HAP-1 (cell line): ENCODE results near the gene PEAR1.
"Not testable (repeated sequence)": the region's sequence is repeated elsewhere in the genome, so short reads cannot be mapped to it uniquely, and the experiment has no call there.

ENCODE experiments used
- DNase-seq, 2 experiments: peaks; one replicate each; pipeline ENCODE4 v3.0.0-alpha.2; 2016 to 2020; ENCODE audit warnings: low spot score in 2 of 2
- H3K27me3 ChIP-seq: fragments of 250-450 bp; sonication (Bioruptor Pico); 2 replicates; pipeline ENCODE4 v1.5.1; 2020; ENCODE audit warnings: low read depth, mild to moderate bottlenecking, moderate library complexity
- H3K36me3 ChIP-seq: fragments of 250-450 bp; sonication (Bioruptor Pico); replicated peaks from 2 replicates; pipeline ENCODE4 v1.5.1; 2020; ENCODE audit warnings: mild to moderate bottlenecking
- H3K4me1 ChIP-seq: fragments of 250-450 bp; sonication (Bioruptor Pico); 2 replicates; pipeline ENCODE4 v1.5.1; 2020; ENCODE audit warnings: mild to moderate bottlenecking
- H3K4me3 ChIP-seq: fragments of 250-450 bp; sonication (Bioruptor Pico); 2 replicates; pipeline ENCODE4 v1.5.1; 2020; ENCODE audit warnings: mild to moderate bottlenecking, moderate library complexity
- H3K9me3 ChIP-seq: fragments of 250-450 bp; sonication (Bioruptor Pico); 2 replicates; pipeline ENCODE4 v1.5.1; 2020; ENCODE audit warnings: mild to moderate bottlenecking, moderate library complexity
- in situ Hi-C: fragments of 300-500 bp; cut with MboI; formaldehyde crosslinking; loops from 3 replicates; pipeline ENCODE4 v1.14.3; 2020; ENCODE audit warnings: low sequenced_read_pairs, inconsistent platforms, mixed read lengths

The PEAR1 gene

GRCh38 chr1:156914440-156914856 is 20.9 kb downstream of the PEAR1 start:
- H3K36me3 ChIP-seq, result no peaks in the 10 kb centered on the region
- DNase-seq, result no peak
- in situ Hi-C loops, result no loop called here
- peaks cover 3% of the 10 kb centered on the region; the same call in 1 of the 2 replicates for H3K9me3 ChIP-seq
- H3K4me3 ChIP-seq, result no peak overlapping the region
- no peaks in the 10 kb centered on the region for H3K4me1 ChIP-seq
- no peaks in the 10 kb centered on the region for H3K27me3 ChIP-seq

GRCh38 chr1:156920233-156921052 is 26.9 kb downstream of the PEAR1 start, which contains the start of gene LRRC71:
LRRC71 (plus strand) TSS chr1:156920632; CDS start chr1:156920804, 172 bp downstream.
- peak; percentile 74 to 92 for DNase-seq
- peaks cover 3% of the 10 kb centered on the region; the same call in 1 of the 2 replicates for H3K9me3 ChIP-seq
- no peaks in the 10 kb centered on the region for H3K36me3 ChIP-seq
- in situ Hi-C loops, result no loop called here
- no peaks in the 10 kb centered on the region for H3K4me1 ChIP-seq
- no peak within 1 kb of the TSS for H3K4me3 ChIP-seq
- H3K27me3 ChIP-seq, result peaks cover 35% of the 10 kb centered on the region

GRCh38 chr1:156921053-156921529 is 27.6 kb downstream of the PEAR1 start:
- Histone ChIP-seq H3K9me3 (peaks cover 3% of the 10 kb centered on the region; the same call in 1 of the 2 replicates), H3K4me1 (no peaks in the 10 kb centered on the region), H3K36me3 (no peaks in the 10 kb centered on the region), H3K4me3 (no peak overlapping the region), H3K27me3 (peaks cover 37% of the 10 kb centered on the region)
- no peak for DNase-seq
- in situ Hi-C loops, result no loop called here

GRCh38 chr1:156922986-156923669 is 29.6 kb downstream of the PEAR1 start:
- no peak for DNase-seq

GRCh38 chr1:156923670-156924477 is 30.4 kb downstream of the PEAR1 start:
- DNase-seq, result peak in 1 of 2 experiments; percentile 25
- H3K4me3 ChIP-seq, result no peak overlapping the region
- H3K36me3 ChIP-seq, result no peaks in the 10 kb centered on the region
- H3K4me1 ChIP-seq, result no peaks in the 10 kb centered on the region
- H3K9me3 ChIP-seq, result no peaks in the 10 kb centered on the region
- peaks cover 41% of the 10 kb centered on the region for H3K27me3 ChIP-seq
- in situ Hi-C loops, result no loop called here

More at GRCh38 chr1:156922986-156923669, 29.6 kb downstream of the PEAR1 start:
- Histone ChIP-seq H3K4me3 (no peak overlapping the region), H3K4me1 (no peaks in the 10 kb centered on the region), H3K9me3 (peaks cover 3% of the 10 kb centered on the region; the same call in 1 of the 2 replicates), H3K36me3 (no peaks in the 10 kb centered on the region), H3K27me3 (peaks cover 39% of the 10 kb centered on the region)
- in situ Hi-C loops, result no loop called here

GRCh38 chr1:156924478-156925153 is 31.1 kb downstream of the PEAR1 start:
- Histone ChIP-seq H3K36me3 (no peaks in the 10 kb centered on the region), H3K4me1 (no peaks in the 10 kb centered on the region), H3K4me3 (no peak overlapping the region), H3K27me3 (peaks cover 43% of the 10 kb centered on the region), H3K9me3 (no peaks in the 10 kb centered on the region)
- DNase-seq, result no peak
- in situ Hi-C loops, result no loop called here

GRCh38 chr1:156925154-156926010 is 31.9 kb downstream of the PEAR1 start:
- no peaks in the 10 kb centered on the region for H3K4me1 ChIP-seq
- no peak for DNase-seq
- H3K27me3 ChIP-seq, result peaks cover 43% of the 10 kb centered on the region
- H3K9me3 ChIP-seq, result no peaks in the 10 kb centered on the region
- no peaks in the 10 kb centered on the region for H3K36me3 ChIP-seq
- H3K4me3 ChIP-seq, result no peak overlapping the region
- in situ Hi-C loops, result no loop called here

GRCh38 chr1:156926175-156926574 is 32.7 kb downstream of the PEAR1 start:
- Histone ChIP-seq H3K9me3 (no peaks in the 10 kb centered on the region), H3K27me3 (peaks cover 37% of the 10 kb centered on the region), H3K4me1 (no peaks in the 10 kb centered on the region), H3K36me3 (no peaks in the 10 kb centered on the region), H3K4me3 (no peak overlapping the region)
- in situ Hi-C loops, result no loop called here
- DNase-seq, result no peak

- H3K27me3 ChIP-seq, result peaks cover 34% of the 10 kb centered on the region
- H3K9me3 ChIP-seq, DNase-seq, in situ Hi-C loops, H3K4me3 ChIP-seq, H3K36me3 ChIP-seq, H3K4me1 ChIP-seq: not testable (repeated sequence)
Measured at GRCh38 chr1:156926695-156927094, 33.2 kb downstream of the PEAR1 start.

GRCh38 chr1:156927215-156928042 is 33.9 kb downstream of the PEAR1 start:
- Histone ChIP-seq H3K4me3 (peak overlapping the region; percentile 26), H3K27me3 (peaks cover 26% of the 10 kb centered on the region)
- in situ Hi-C loops, result no loop called here

GRCh38 chr1:156928043-156928602 is 34.6 kb downstream of the PEAR1 start:
- in situ Hi-C loops, result no loop called here
- Histone ChIP-seq H3K4me3 (no peak overlapping the region), H3K27me3 (peaks cover 19% of the 10 kb centered on the region), H3K4me1 (no peaks in the 10 kb centered on the region), H3K9me3 (no peaks in the 10 kb centered on the region), H3K36me3 (no peaks in the 10 kb centered on the region)
- no peak for DNase-seq

More at GRCh38 chr1:156927215-156928042, 33.9 kb downstream of the PEAR1 start:
- Histone ChIP-seq H3K36me3 (no peaks in the 10 kb centered on the region), H3K4me1 (no peaks in the 10 kb centered on the region), H3K9me3 (no peaks in the 10 kb centered on the region)
- DNase-seq, result peak; percentile 67 to 91
